Esophagus (tissue), 2 donors: ENCODE results near the gene SVIL. TPM values are rescaled to one million over a fixed set of nuclear protein-coding genes. Genes with fewer than 3 reads are reported as not detected.
"Not testable (repeated sequence)": the region's sequence is repeated elsewhere in the genome, so short reads cannot be mapped to it uniquely, and the experiment has no call there.

ENCODE experiments used
- H3K27ac ChIP-seq, 2 donors: one replicate each; pipeline ENCODE4 v1.5.1; 2013; ENCODE audit warnings: low read depth in 2 of 2, mild to moderate bottlenecking in 2 of 2, inconsistent platforms in 1 of 2, low read length in 1 of 2, moderate library complexity in 1 of 2
- H3K27me3 ChIP-seq, 2 donors: one replicate each; pipeline ENCODE4 v1.6.1; 2013; ENCODE audit warnings: low read length in 2 of 2, control low read depth in 1 of 2, mild to moderate bottlenecking in 1 of 2; ENCODE audit not compliant: insufficient read depth in 2 of 2, control insufficient read depth in 1 of 2
- H3K36me3 ChIP-seq, 2 donors: one replicate each; pipeline ENCODE4 v1.6.1; 2013; ENCODE audit warnings: low read length in 1 of 2; ENCODE audit not compliant: control insufficient read depth in 2 of 2, insufficient read depth in 2 of 2
- H3K4me1 ChIP-seq, 2 donors: one replicate each; pipeline ENCODE4 v1.6.1; 2013; ENCODE audit warnings: low read length in 1 of 2; ENCODE audit not compliant: control insufficient read depth in 2 of 2, insufficient read depth in 2 of 2
- H3K4me3 ChIP-seq, 2 donors: one replicate each; pipeline ENCODE4 v1.5.1; 2013; ENCODE audit warnings: low read length in 2 of 2, mild to moderate bottlenecking in 2 of 2, low read depth in 1 of 2, moderate library complexity in 1 of 2
- H3K9me3 ChIP-seq, 2 donors: one replicate each; pipeline ENCODE4 v1.6.1; 2013; ENCODE audit warnings: mild to moderate bottlenecking in 2 of 2, low read depth in 1 of 2, low read length in 1 of 2, moderate library complexity in 1 of 2; ENCODE audit not compliant: control insufficient read depth in 2 of 2, insufficient read depth in 1 of 2
- WGBS, 2 donors: extraction: QIAGEN DNeasy Blood & Tissue Kit; methylation state at CpG; one replicate each; pipeline ENCODE4 v1.1.7; 2013; 5-methylcytosine and 5-hydroxymethylcytosine counted together
- polyA plus RNA-seq, 2 donors: library from polyadenylated mRNA; stranded (reverse); fragments of 200-250 nt; gene quantifications; one replicate each; pipeline ENCODE4 v1.2.3, GENCODE V29; 2013
- donor health status: healthy with polysubstance abuse.
- donor health status: Bipolar disorder and iron deficiency.

The SVIL gene
- polyA plus RNA-seq, 2 donors, result 22.3 to 35.2 TPM

- Histone ChIP-seq H3K27me3 (no peaks in the 10 kb centered on the region), H3K9me3 (no peaks in the 10 kb centered on the region), H3K4me1 (peaks cover 3 to 10% of the 10 kb centered on the region in 2 donors), H3K27ac (no peak overlapping the region), H3K4me3 (no peak overlapping the region), H3K36me3 (peaks cover 0 to 4% of the 10 kb centered on the region in 2 donors)
- WGBS, 2 donors, result 89 to 92% methylated on average over 11 of the region's 11 CpGs
Observed at GRCh38 chr10:29596826-29597225, 37.9 kb downstream of the SVIL start.

GRCh38 chr10:29596356-29596755, 38.4 kb downstream of the SVIL start:
- H3K27ac ChIP-seq, result no peak overlapping the region
- WGBS, 2 donors, result 91 to 92% methylated on average over 1 of the region's 1 CpG
- H3K9me3 ChIP-seq, result no peaks in the 10 kb centered on the region
- H3K4me1 ChIP-seq, result peaks cover 3 to 10% of the 10 kb centered on the region in 2 donors
- no peaks in the 10 kb centered on the region for H3K27me3 ChIP-seq
- no peak overlapping the region for H3K4me3 ChIP-seq
- H3K36me3 ChIP-seq, result peaks cover 0 to 4% of the 10 kb centered on the region in 2 donors

GRCh38 chr10:29595636-29596225, 39.0 kb downstream of the SVIL start:
- Histone ChIP-seq H3K36me3 (peaks cover 0 to 4% of the 10 kb centered on the region in 2 donors), H3K27me3 (no peaks in the 10 kb centered on the region), H3K9me3 (no peaks in the 10 kb centered on the region), H3K4me1 (peaks cover 3 to 10% of the 10 kb centered on the region in 2 donors), H3K27ac (no peak overlapping the region), H3K4me3 (no peak overlapping the region)
- WGBS, 2 donors, result 77 to 86% methylated on average over 10 of the region's 10 CpGs

- H3K4me1 ChIP-seq, result peaks cover 3 to 10% of the 10 kb centered on the region in 2 donors
- WGBS, 2 donors, result 86 to 92% methylated on average over 8 of the region's 8 CpGs
- H3K9me3 ChIP-seq, result no peaks in the 10 kb centered on the region
- no peaks in the 10 kb centered on the region for H3K27me3 ChIP-seq
- H3K27ac ChIP-seq, result no peak overlapping the region
- H3K4me3 ChIP-seq, result no peak overlapping the region
- H3K36me3 ChIP-seq, result peaks cover 0 to 4% of the 10 kb centered on the region in 2 donors
Observed at GRCh38 chr10:29595146-29595545, 39.6 kb downstream of the SVIL start.

DNA sequence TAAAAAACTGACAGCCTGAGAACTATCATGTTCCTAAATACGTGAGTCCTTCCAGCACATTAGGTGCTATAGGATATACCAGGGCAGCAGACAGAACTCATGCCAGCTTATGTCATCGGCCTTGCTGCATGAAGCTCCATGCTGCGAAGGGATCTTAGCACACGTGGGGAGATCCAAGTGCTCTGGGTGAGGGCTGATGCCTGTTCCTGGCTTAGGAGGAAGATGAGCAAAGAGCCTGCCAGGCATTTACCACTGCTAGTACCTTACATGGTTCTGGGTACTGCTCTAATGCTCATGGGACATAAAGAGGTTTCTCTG, 43.2 kb downstream of the SVIL start:
- H3K27ac ChIP-seq, result no peak overlapping the region
- 68 to 80% methylated on average over 4 of the region's 4 CpGs for WGBS, 2 donors
- peaks cover 0 to 4% of the 10 kb centered on the region in 2 donors for H3K36me3 ChIP-seq
- no peaks in the 10 kb centered on the region for H3K27me3 ChIP-seq
- no peak overlapping the region for H3K4me3 ChIP-seq
- H3K9me3 ChIP-seq, result no peaks in the 10 kb centered on the region
- H3K4me1 ChIP-seq, result peaks cover 5 to 8% of the 10 kb centered on the region in 2 donors

- H3K27me3 ChIP-seq, result no peaks in the 10 kb centered on the region
- H3K27ac ChIP-seq, result peak overlapping the region; percentile 11 to 30
- H3K4me1 ChIP-seq, result peaks cover 5 to 8% of the 10 kb centered on the region in 2 donors
- no peak overlapping the region for H3K4me3 ChIP-seq
- H3K9me3 ChIP-seq, result no peaks in the 10 kb centered on the region
- H3K36me3 ChIP-seq, result peaks cover 0 to 4% of the 10 kb centered on the region in 2 donors
- 52 to 57% methylated on average over 2 of the region's 2 CpGs for WGBS, 2 donors
Observed at GRCh38 chr10:29590915-29591650, 43.7 kb downstream of the SVIL start.

- 75% methylated on average over 14 of the region's 14 CpGs for WGBS, 2 donors
- H3K4me3 ChIP-seq, result no peak overlapping the region
Observed at GRCh38 chr10:29588629-29589421, 45.9 kb downstream of the SVIL start.

GRCh38 chr10:29587750-29588628, 46.8 kb downstream of the SVIL start:
- H3K27me3 ChIP-seq, H3K4me1 ChIP-seq, H3K4me3 ChIP-seq, H3K36me3 ChIP-seq, H3K9me3 ChIP-seq: not testable (repeated sequence)
- peak overlapping the region; percentile 54 to 65 for H3K27ac ChIP-seq
- 68 to 74% methylated on average over 13 to 16 of the region's 19 CpGs for WGBS, 2 donors

More at GRCh38 chr10:29588629-29589421, 45.9 kb downstream of the SVIL start:
- H3K36me3 ChIP-seq, result no peaks in the 10 kb centered on the region
- H3K4me1 ChIP-seq, result peaks cover 0 to 5% of the 10 kb centered on the region in 2 donors
- H3K27ac ChIP-seq, result no peak overlapping the region
- no peaks in the 10 kb centered on the region for H3K27me3 ChIP-seq
- H3K9me3 ChIP-seq, result no peaks in the 10 kb centered on the region
